HG02610 (cell line): Measurements from ENCODE around the gene ARF1.
A peak's percentile ranks its signal among the peaks of the same experiment; 100 is the strongest.

Experiments
- ATAC-seq: cut with Tn5 transposase; IDR thresholded peaks from one replicate; pipeline ENCODE4 v1.9.1; 2021; ENCODE audit warnings: mild to moderate bottlenecking, moderate library complexity; ENCODE audit not compliant: unreplicated experiment

Gene ARF1

GRCh38 chr1:228068359-228068758 lies 14.1 kb upstream of the ARF1 start:
- ATAC-seq: no peak

DNA sequence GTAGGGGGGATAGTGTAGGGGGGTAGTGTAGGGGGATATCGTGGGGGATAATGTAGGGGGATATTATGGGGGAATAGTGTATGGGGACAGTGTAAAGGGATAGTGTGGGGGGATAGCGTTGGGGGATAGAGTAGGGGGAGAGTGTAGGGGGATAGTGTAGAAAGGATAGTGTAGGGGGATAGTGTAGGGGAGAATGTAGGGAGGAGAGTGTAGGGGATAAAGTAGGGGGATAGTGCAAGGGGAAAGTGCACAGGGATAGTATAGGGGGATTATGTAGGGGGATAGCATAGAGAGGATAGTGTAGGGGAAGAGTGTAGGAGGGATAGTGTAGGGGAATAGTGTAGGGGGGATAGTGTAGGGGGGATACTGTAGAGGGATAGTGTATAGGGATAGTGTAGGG lies 12.3 kb upstream of the ARF1 start:
- ATAC-seq: no peak

DNA sequence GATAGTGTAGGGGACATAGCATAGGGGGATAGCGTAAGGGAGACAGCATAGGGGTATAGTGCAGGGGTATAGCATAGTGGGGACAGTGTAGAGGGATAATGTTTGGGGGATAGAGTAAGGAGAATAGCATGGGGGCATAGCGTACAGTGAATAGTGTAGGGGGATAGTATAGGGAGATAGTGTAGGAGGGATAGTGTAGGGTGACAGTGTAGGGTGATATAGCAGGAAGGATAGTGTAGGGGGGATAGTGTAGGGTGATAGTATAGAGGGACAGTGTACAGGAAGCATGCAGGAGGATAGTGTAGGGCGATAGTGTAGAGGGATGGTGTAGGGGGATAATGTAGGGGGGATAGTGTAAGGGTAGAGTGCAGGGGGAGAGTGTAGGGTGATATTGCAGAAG lies 11.7 kb upstream of the ARF1 start:
- ATAC-seq: no peak

GRCh38 chr1:228071839-228072657 lies 10.5 kb upstream of the ARF1 start:
- no peak for ATAC-seq

- no peak for ATAC-seq
Observed at GRCh38 chr1:228072658-228073043, 9.9 kb upstream of the ARF1 start.

GRCh38 chr1:228073061-228073856 lies 9.2 kb upstream of the ARF1 start:
- ATAC-seq: no peak

DNA sequence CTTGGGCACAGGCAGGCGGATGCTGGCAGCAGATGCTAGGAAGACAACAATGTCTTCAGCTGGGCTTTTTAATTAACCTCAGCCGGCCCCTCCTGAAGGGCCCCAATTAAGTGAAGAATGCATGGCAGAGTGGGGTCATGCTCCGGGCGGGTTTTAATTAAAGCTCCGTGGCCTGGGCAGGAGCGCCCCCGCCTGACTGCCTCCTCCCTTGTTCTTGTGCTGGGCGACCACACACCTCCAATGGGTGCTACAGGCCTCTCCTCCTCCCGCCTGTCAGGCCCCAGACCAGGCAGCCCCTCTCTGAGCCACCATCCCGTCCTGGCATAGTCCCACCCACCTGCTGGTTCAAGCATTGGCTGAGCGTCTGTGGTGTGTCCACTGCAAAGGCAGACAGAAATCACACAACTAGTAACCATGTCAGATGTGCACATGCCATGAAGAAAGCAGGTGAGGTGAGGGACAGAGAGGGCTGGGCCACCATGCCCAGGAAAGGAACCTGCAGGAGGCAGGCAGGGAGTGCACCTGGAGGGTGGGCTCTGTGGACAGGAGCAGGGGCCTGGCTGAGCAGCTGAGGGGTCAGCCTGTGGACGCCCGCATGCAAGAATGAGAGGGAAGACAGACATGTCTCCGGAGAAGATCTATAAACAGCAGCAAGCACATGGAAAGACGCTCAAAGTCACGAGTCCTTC lies 8.5 kb upstream of the ARF1 start:
- no peak for ATAC-seq

- ATAC-seq: no peak
Observed at GRCh38 chr1:228074954-228075730, 7.4 kb upstream of the ARF1 start.

DNA sequence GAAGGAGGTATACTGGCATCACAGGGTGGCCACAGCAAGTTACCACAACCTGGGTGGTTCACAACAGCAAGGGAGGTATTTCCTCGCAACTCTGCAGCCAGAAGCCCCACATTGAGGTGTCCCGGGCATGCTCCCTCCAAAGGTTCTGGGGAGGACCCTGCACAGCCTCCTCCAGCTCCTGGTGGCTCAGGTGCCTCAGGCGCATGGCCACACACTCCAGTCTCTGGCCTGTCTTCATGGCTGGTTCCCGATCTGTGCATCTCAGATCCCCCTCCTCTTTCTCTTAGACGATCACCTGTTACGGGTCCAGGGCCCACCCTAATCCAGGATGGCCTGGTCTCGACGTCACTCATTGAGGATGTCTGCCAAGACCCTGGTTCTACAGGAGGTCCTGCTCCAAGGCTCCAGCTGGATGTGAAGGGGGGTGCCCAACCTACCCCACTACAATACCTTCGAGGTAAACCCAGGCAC lies 6.7 kb upstream of the ARF1 start:
- ATAC-seq: no peak

DNA sequence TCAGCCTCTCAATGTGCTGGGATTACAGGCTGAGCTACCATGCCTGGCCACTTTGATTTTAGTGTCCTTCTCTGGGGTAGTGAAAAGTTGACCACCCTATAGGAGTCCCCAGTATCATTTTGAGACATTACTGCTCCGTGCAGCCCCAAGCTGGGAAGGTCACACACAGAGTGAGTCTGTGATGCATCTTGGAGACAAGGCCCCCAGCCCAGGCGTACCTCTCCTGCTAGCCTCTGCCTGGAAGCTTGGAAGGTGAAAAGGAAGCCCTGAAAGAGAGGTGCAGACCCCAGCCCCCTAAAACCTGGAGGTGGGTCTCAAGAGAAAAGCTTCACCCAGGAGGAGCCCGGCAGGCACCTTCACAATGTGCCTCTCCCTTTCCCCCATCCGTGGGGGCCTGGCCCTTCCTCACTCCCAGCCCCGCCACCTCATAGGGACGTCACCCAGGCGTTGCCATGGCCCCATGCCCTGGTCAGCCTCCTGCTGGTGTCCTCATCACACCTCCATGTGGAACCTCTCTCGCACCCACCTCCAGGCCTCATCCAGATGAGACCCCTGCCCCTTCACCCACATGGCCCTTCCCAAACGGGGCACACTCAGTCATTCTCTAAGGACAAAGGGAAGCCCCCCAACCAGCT lies 5.6 kb upstream of the ARF1 start:
- ATAC-seq: no peak

- ATAC-seq: no peak
Observed at GRCh38 chr1:228077565-228078330, 4.8 kb upstream of the ARF1 start.

DNA sequence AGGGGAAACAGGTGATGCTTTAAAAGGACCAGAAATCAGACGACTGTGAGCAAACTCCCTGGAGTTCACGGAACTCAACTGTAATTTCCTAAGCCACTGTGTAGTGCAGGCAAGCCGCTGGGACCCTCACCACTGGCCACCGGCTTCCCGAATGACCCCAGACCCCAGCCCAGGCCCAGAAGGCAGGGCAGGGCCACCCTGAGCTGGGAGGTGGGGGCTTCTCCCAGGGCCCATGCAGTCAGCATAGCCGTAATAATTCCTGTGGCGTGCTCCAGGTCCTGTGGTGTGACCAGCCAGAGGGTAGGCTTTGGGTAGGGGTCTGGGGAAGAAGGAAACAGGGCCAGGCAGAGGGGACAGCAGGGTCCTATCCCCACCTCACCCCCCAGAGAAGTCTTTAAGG lies 3.5 kb upstream of the ARF1 start:
- no peak for ATAC-seq

GRCh38 chr1:228079601-228080263 lies 2.8 kb upstream of the ARF1 start:
- no peak for ATAC-seq

DNA sequence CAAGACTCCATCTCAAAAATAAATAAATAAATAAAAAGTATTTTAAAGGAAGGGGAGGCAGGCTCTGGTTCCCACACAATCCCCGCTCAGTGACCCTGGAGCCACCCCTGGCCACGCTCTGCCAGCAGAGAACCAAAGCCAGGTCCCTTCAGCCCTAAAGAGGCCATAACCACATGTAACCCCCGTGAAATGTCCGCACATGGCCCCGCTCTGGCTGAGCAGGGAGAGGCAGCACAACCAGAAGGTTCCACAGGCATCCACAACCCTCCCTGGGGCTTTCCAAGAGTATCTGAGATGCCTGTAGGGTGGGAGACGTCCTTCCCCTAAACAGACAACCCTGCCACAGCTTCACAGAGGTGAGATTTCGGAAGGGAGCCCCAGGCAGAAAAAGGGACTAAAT lies 1.4 kb upstream of the ARF1 start:
- ATAC-seq: no peak

- ATAC-seq: peak; percentile 15
Observed at GRCh38 chr1:228081578-228082213, 812 bp upstream of the ARF1 start.

DNA sequence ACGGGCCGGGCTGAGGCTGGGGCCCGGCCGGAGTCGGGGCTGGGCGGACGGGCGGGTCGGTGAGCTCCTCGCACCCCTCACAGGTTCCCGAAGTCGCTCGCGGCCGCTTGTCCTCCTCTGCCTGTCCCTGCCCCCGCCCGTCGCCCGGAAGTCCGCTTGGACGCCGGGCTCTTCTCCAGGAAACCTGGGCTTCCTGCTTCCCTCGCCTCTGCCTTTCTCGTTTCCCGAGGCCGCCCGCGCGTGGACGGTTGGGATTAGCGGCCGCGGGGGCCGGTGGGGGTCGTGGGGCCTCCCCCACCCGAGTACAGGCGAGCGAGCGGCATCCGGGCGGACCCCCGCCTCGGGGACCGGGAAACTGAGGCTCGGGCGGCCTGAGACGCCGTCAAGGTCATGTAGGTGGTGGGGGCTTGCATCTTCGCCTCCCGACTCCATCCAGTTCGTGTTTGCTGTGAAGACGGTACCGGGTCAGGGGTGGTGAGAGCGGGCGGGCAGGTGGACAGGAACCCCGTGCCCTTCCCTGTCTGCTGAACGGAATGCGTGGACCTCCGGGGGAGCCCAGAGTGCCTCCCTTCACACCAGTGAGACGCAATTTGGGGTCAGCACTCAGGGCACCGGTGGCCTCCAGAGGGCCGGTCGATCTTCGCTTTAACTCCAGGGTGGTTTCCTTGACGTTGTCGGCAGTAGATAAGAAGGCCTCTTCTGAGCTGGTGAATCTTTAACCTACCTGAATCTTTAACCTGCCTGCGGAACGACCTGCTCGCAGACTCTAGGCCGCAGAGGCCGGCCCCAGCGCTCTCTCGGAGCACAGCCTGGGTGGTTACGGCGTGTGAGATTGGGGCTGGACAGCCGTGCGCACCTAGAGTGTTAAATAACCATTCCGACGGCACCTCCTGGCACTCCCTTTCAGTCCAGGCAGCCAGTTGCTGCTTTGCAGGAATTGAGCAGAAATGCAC lies 686 bp downstream of the ARF1 start:
- ATAC-seq: peak; percentile 18

- no peak for ATAC-seq
Observed at GRCh38 chr1:228083871-228084278, 1.4 kb downstream of the ARF1 start.
